ENCODE measurements around the gene ZNF841. TPM values are rescaled to one million over a fixed set of nuclear protein-coding genes. Genes with fewer than 3 reads are reported as not detected.

The ZNF841 gene
- total and polyA plus RNA-seq, 2 of the 13 experiments (the other 11 are each of a cell fraction or from before 2014, with no cell fraction given): 6.2 to 14.2 TPM

DNA sequence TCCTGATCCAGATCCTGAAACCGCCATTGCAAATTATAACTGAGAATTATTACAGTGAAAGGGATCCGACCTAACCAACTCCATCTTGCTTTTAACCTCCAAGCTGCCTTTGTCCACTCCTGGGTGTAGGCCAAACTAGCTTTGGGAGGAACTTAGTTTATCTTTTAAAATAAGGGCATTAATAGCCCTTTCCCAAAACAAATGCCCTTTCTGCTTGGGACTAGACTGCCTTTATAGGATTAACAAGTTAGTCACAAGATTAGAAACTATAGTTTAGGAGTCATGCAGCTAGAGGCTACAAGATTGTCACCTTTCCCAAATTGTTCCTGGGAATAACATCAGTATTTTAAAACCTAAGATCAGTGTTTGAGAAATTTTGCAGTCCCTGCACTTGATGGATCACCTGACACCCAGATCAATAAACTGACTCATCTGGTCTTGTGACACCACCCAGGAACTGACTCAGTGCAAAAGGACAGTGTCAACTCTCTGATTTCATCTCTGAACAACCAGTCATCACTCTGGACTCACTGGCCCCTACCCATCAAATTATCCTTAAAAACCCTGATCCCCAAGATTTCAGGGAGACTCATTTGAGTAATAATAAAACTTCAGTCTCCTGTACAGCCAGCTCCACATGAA, 4.1 kb upstream of the ZNF841 start (continued):
- TF ChIP-seq, protein P1, sequence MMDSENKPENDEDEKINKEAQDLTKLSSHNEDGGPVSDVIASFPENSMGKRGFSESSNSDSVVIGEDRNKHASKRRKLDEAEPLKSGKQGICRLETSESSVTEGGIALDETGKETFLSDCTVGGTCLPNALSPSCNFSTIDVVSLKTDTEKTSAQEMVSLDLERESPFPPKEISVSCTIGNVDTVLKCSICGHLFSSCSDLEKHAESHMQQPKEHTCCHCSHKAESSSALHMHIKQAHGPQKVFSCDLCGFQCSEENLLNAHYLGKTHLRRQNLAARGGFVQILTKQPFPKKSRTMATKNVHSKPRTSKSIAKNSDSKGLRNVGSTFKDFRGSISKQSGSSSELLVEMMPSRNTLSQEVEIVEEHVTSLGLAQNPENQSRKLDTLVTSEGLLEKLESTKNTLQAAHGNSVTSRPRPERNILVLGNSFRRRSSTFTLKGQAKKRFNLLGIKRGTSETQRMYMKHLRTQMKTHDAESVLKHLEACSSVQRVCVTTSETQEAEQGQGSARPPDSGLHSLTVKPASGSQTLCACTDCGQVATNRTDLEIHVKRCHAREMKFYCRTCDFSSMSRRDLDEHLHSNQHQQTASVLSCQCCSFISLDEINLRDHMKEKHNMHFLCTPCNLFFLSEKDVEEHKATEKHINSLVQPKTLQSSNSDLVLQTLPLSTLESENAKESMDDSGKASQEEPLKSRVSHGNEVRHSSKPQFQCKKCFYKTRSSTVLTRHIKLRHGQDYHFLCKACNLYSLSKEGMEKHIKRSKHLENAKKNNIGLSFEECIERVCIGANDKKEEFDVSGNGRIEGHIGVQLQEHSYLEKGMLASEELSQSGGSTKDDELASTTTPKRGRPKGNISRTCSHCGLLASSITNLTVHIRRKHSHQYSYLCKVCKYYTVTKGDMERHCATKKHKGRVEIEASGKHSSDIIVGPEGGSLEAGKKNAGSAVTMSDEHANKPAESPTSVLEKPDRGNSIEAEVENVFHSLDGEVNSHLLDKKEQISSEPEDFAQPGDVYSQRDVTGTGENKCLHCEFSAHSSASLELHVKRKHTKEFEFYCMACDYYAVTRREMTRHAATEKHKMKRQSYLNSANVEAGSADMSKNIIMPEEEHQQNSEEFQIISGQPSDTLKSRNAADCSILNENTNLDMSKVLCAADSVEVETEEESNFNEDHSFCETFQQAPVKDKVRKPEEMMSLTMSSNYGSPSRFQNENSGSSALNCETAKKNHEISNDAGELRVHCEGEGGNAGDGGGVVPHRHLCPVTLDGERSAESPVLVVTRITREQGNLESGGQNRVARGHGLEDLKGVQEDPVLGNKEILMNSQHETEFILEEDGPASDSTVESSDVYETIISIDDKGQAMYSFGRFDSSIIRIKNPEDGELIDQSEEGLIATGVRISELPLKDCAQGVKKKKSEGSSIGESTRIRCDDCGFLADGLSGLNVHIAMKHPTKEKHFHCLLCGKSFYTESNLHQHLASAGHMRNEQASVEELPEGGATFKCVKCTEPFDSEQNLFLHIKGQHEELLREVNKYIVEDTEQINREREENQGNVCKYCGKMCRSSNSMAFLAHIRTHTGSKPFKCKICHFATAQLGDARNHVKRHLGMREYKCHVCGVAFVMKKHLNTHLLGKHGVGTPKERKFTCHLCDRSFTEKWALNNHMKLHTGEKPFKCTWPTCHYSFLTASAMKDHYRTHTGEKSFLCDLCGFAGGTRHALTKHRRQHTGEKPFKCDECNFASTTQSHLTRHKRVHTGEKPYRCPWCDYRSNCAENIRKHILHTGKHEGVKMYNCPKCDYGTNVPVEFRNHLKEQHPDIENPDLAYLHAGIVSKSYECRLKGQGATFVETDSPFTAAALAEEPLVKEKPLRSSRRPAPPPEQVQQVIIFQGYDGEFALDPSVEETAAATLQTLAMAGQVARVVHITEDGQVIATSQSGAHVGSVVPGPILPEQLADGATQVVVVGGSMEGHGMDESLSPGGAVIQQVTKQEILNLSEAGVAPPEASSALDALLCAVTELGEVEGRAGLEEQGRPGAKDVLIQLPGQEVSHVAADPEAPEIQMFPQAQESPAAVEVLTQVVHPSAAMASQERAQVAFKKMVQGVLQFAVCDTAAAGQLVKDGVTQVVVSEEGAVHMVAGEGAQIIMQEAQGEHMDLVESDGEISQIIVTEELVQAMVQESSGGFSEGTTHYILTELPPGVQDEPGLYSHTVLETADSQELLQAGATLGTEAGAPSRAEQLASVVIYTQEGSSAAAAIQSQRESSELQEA (CRISPR knock-in tag; IDR thresholded peaks at IDR 0.05; ENCODE audit: not compliant biosample characterization): no peak
- no peak for TF ChIP-seq NR1H2 (CRISPR knock-in tag; IDR thresholded peaks at IDR 0.05; ENCODE audit: borderline replicate concordance, low read depth)
- no peak for TF ChIP-seq FOXC1 (CRISPR knock-in tag; IDR thresholded peaks at IDR 0.05; ENCODE audit: borderline replicate concordance)
- no peak for TF ChIP-seq SRSF1 (optimal IDR thresholded peaks at IDR 0.05; ENCODE audit: low read depth, low read length)
- TF ChIP-seq U2AF1 (optimal IDR thresholded peaks at IDR 0.05; ENCODE audit: low read depth, low read length): no peak
- TF ChIP-seq ZNF83 (CRISPR knock-in tag; IDR thresholded peaks at IDR 0.05; ENCODE audit: borderline replicate concordance): no peak
- no peak for TF ChIP-seq ZFP41 (CRISPR knock-in tag; IDR thresholded peaks at IDR 0.05; ENCODE audit: borderline replicate concordance)
- TF ChIP-seq, protein P2, sequence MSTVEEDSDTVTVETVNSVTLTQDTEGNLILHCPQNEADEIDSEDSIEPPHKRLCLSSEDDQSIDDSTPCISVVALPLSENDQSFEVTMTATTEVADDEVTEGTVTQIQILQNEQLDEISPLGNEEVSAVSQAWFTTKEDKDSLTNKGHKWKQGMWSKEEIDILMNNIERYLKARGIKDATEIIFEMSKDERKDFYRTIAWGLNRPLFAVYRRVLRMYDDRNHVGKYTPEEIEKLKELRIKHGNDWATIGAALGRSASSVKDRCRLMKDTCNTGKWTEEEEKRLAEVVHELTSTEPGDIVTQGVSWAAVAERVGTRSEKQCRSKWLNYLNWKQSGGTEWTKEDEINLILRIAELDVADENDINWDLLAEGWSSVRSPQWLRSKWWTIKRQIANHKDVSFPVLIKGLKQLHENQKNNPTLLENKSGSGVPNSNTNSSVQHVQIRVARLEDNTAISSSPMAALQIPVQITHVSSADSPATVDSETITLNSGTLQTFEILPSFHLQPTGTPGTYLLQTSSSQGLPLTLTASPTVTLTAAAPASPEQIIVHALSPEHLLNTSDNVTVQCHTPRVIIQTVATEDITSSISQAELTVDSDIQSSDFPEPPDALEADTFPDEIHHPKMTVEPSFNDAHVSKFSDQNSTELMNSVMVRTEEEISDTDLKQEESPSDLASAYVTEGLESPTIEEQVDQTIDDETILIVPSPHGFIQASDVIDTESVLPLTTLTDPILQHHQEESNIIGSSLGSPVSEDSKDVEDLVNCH (CRISPR knock-in tag; IDR thresholded peaks at IDR 0.05): no peak
- TF ChIP-seq, protein P3, sequence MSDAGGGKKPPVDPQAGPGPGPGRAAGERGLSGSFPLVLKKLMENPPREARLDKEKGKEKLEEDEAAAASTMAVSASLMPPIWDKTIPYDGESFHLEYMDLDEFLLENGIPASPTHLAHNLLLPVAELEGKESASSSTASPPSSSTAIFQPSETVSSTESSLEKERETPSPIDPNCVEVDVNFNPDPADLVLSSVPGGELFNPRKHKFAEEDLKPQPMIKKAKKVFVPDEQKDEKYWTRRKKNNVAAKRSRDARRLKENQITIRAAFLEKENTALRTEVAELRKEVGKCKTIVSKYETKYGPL (CRISPR knock-in tag; IDR thresholded peaks at IDR 0.05): no peak
- TF ChIP-seq HDAC2 (CRISPR knock-in tag; IDR thresholded peaks at IDR 0.05): no peak
- no peak; the same call in 1 of the 2 replicates for TF ChIP-seq GABPB1 (CRISPR knock-in tag; IDR thresholded peaks at IDR 0.05)
- TF ChIP-seq GATAD2A (CRISPR knock-in tag; IDR thresholded peaks at IDR 0.05): peak; percentile 43; the same call in 1 of the 2 replicates
- TF ChIP-seq SCMH1 (CRISPR knock-in tag; IDR thresholded peaks at IDR 0.05; ENCODE audit: borderline replicate concordance): no peak
- TF ChIP-seq, protein P4, sequence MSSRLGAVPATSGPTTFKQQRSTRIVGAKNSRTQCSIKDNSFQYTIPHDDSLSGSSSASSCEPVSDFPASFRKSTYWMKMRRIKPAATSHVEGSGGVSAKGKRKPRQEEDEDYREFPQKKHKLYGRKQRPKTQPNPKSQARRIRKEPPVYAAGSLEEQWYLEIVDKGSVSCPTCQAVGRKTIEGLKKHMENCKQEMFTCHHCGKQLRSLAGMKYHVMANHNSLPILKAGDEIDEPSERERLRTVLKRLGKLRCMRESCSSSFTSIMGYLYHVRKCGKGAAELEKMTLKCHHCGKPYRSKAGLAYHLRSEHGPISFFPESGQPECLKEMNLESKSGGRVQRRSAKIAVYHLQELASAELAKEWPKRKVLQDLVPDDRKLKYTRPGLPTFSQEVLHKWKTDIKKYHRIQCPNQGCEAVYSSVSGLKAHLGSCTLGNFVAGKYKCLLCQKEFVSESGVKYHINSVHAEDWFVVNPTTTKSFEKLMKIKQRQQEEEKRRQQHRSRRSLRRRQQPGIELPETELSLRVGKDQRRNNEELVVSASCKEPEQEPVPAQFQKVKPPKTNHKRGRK (CRISPR knock-in tag; IDR thresholded peaks at IDR 0.05): no peak
- TF ChIP-seq HMGA1 (CRISPR knock-in tag; conservative IDR thresholded peaks at IDR 0.05): no peak
- no peak for TF ChIP-seq GABPA (IDR thresholded peaks at IDR 0.05; ENCODE audit: low read depth, low read length)
- no peak for TF ChIP-seq GABPA (CRISPR knock-in tag; IDR thresholded peaks at IDR 0.05; ENCODE audit: low read depth)

All from HepG2 (cell line).